ENCODE data around the gene NMD3.
A peak's percentile ranks its signal among the peaks of the same experiment; 100 is the strongest.

- TF ChIP-seq CTCF (IDR thresholded peaks at IDR 0.05 in 4 of 5, conservative IDR thresholded peaks at IDR 0.05 in 1 of 5): peak in 4 of 5 experiments; percentile 40 to 62 (median 52)
- no peak for TF ChIP-seq POLR2A (IDR thresholded peaks at IDR 0.05)
Observed at GRCh38 chr3:161273589-161274218, 52.6 kb downstream of the NMD3 start.

Measured in gastrocnemius medialis (tissue), 4 donors.